Neural progenitor cell (in vitro differentiated cells): ENCODE data around the gene RORC.

ENCODE experiments used
- EZH2 ChIP-seq: fragments of 200-600 bp; sonication (generic); IDR thresholded peaks from 2 replicates; pipeline ENCODE4 v1.6.1; 2017; ENCODE audit warnings: antibody characterized with exemption, mild to moderate bottlenecking, moderate library complexity
- TF ChIP-seq, protein P1 (sequence below): fragments of 200-600 bp; sonication (generic); IDR thresholded peaks from 2 replicates; pipeline ENCODE4 v1.5.1; 2017; ENCODE audit warnings: antibody characterized with exemption, mild to moderate bottlenecking

DNA sequence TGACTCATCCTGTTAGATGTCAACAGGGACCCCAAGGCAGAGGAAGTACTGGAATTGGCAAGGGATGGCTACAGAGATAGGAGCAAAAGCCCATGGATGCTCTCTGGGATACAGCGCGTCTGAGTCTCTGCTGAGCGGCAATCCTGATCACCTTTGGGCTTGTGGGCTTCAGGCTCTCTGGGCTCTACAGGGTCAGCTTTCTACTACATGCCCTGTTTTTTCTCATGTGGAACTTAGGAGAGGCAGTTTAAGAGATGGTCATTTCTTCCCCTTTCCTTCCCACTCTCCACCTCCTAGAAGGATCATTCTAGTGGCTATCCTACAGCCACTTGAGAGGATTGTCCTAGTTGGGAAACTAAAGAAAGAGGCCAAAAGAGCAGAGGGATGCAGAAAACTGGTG lies 27.7 kb downstream of the RORC start:
- TF ChIP-seq EZH2: no peak
- TF ChIP-seq, protein P1, sequence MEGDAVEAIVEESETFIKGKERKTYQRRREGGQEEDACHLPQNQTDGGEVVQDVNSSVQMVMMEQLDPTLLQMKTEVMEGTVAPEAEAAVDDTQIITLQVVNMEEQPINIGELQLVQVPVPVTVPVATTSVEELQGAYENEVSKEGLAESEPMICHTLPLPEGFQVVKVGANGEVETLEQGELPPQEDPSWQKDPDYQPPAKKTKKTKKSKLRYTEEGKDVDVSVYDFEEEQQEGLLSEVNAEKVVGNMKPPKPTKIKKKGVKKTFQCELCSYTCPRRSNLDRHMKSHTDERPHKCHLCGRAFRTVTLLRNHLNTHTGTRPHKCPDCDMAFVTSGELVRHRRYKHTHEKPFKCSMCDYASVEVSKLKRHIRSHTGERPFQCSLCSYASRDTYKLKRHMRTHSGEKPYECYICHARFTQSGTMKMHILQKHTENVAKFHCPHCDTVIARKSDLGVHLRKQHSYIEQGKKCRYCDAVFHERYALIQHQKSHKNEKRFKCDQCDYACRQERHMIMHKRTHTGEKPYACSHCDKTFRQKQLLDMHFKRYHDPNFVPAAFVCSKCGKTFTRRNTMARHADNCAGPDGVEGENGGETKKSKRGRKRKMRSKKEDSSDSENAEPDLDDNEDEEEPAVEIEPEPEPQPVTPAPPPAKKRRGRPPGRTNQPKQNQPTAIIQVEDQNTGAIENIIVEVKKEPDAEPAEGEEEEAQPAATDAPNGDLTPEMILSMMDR: no peak
